ENCODE data around the gene PCDH15. TPM values are rescaled to one million over a fixed set of nuclear protein-coding genes. Genes with fewer than 3 reads are reported as not detected.

The PCDH15 gene
- total RNA-seq, 4 donors from 2014 or later = 0.70 to 2.3 TPM; not detected in 2

- intact Hi-C loops (cut with DNase I; ENCODE audit: low total_unique reads) = no loop called here
- no peak for DNase-seq
- Histone ChIP-seq H3K4me3 (no peak overlapping the region), H3K4me1 (no peaks in the 10 kb centered on the region), H3K36me3 (no peaks in the 10 kb centered on the region), H3K9me3 (no peaks in the 10 kb centered on the region), H3K27me3 (no peaks in the 10 kb centered on the region), H3K27ac (no peak overlapping the region)
- TF ChIP-seq POLR2A (IDR thresholded peaks at IDR 0.05) (no peak), CTCF (IDR thresholded peaks at IDR 0.05) (no peak)
Measured at GRCh38 chr10:53909791-53910190, 891.2 kb downstream of the PCDH15 start.

- Histone ChIP-seq H3K27me3 (no peaks in the 10 kb centered on the region), H3K4me1 (no peaks in the 10 kb centered on the region), H3K9me3 (no peaks in the 10 kb centered on the region), H3K36me3 (no peaks in the 10 kb centered on the region), H3K27ac (no peak overlapping the region), H3K4me3 (no peak overlapping the region)
- intact Hi-C loops (cut with DNase I; ENCODE audit: low total_unique reads) = no loop called here
- DNase-seq = no peak
- no peak for TF ChIP-seq POLR2A (IDR thresholded peaks at IDR 0.05)
Measured at GRCh38 chr10:53904506-53905241, 896.4 kb downstream of the PCDH15 start.

GRCh38 chr10:53903756-53904155 is 897.3 kb downstream of the PCDH15 start:
- no peaks in the 10 kb centered on the region for H3K27me3 ChIP-seq
- no peaks in the 10 kb centered on the region for H3K36me3 ChIP-seq
- no peaks in the 10 kb centered on the region for H3K9me3 ChIP-seq
- H3K4me3 ChIP-seq = no peak overlapping the region
- no peak overlapping the region for H3K27ac ChIP-seq
- no peak for TF ChIP-seq POLR2A (IDR thresholded peaks at IDR 0.05)
- TF ChIP-seq CTCF (IDR thresholded peaks at IDR 0.05) = no peak
- DNase-seq = no peak
- intact Hi-C loops (cut with DNase I; ENCODE audit: low total_unique reads) = no loop called here
- no peaks in the 10 kb centered on the region for H3K4me1 ChIP-seq

- Histone ChIP-seq H3K27ac (no peak overlapping the region), H3K4me3 (no peak overlapping the region), H3K27me3 (no peaks in the 10 kb centered on the region), H3K9me3 (no peaks in the 10 kb centered on the region), H3K4me1 (no peaks in the 10 kb centered on the region), H3K36me3 (no peaks in the 10 kb centered on the region)
- DNase-seq = no peak
- no peak for TF ChIP-seq CTCF (IDR thresholded peaks at IDR 0.05)
- TF ChIP-seq POLR2A (IDR thresholded peaks at IDR 0.05) = no peak
- intact Hi-C loops (cut with DNase I; ENCODE audit: low total_unique reads) = no loop called here
Measured at GRCh38 chr10:53899463-53900160, 901.4 kb downstream of the PCDH15 start.

GRCh38 chr10:53898532-53898931 is 902.5 kb downstream of the PCDH15 start:
- no peak for DNase-seq
- TF ChIP-seq POLR2A (IDR thresholded peaks at IDR 0.05) (no peak), CTCF (IDR thresholded peaks at IDR 0.05) (no peak)
- Histone ChIP-seq H3K4me1 (no peaks in the 10 kb centered on the region), H3K27me3 (no peaks in the 10 kb centered on the region), H3K27ac (no peak overlapping the region), H3K9me3 (no peaks in the 10 kb centered on the region), H3K4me3 (no peak overlapping the region), H3K36me3 (no peaks in the 10 kb centered on the region)
- intact Hi-C loops (cut with DNase I; ENCODE audit: low total_unique reads) = no loop called here
